Retinal pigment epithelial cell (primary cell): ENCODE data around the gene FXYD2.
"Not testable (repeated sequence)": the region's sequence is repeated elsewhere in the genome, so short reads cannot be mapped to it uniquely, and the experiment has no call there.

ENCODE experiments used
- DNase-seq: peaks from one replicate; pipeline ENCODE4 v3.0.0-alpha.2; 2010; ENCODE audit warnings: low read depth
- H3K4me3 ChIP-seq: 2 replicates; pipeline ENCODE4 v1.5.1; 2011; ENCODE audit warnings: mild to moderate bottlenecking, low read length, control low read depth, moderate library complexity
- TF ChIP-seq, protein P1 (sequence below): conservative IDR thresholded peaks from 2 replicates; pipeline ENCODE4 v1.5.1; 2011; ENCODE audit warnings: low read depth, low read length, control low read depth, inconsistent platforms

The FXYD2 gene

DNA sequence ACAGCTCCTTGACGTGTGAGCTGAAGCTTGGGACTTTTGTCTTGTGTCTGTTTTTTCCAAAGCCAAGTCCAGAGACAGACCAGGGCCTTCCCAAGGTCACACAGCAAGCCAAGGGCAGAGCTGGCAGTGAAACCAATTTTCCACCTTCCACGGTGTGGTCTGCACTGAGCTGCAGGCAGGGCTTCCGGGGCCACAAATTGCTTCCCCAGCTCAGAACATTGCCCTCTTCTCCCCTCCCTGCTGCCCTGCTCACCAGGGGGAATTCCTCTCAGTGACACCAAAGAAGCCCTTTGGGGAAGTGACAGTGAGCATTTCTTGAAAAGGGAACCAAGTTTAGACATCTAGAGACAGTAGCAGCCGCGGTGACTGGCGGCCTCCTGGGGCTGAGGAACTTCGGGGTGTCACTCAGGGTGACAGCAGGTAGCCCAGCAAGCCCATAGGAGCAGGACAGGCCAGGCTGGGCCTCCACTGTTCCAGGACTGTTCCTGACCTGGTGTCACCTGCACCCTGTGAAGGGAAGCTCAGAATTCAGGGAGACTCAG lies 9.2 kb downstream of the FXYD2 start:
- TF ChIP-seq, protein P1, sequence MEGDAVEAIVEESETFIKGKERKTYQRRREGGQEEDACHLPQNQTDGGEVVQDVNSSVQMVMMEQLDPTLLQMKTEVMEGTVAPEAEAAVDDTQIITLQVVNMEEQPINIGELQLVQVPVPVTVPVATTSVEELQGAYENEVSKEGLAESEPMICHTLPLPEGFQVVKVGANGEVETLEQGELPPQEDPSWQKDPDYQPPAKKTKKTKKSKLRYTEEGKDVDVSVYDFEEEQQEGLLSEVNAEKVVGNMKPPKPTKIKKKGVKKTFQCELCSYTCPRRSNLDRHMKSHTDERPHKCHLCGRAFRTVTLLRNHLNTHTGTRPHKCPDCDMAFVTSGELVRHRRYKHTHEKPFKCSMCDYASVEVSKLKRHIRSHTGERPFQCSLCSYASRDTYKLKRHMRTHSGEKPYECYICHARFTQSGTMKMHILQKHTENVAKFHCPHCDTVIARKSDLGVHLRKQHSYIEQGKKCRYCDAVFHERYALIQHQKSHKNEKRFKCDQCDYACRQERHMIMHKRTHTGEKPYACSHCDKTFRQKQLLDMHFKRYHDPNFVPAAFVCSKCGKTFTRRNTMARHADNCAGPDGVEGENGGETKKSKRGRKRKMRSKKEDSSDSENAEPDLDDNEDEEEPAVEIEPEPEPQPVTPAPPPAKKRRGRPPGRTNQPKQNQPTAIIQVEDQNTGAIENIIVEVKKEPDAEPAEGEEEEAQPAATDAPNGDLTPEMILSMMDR = no peak
- H3K4me3 ChIP-seq = no peak overlapping the region
- DNase-seq = no peak

DNA sequence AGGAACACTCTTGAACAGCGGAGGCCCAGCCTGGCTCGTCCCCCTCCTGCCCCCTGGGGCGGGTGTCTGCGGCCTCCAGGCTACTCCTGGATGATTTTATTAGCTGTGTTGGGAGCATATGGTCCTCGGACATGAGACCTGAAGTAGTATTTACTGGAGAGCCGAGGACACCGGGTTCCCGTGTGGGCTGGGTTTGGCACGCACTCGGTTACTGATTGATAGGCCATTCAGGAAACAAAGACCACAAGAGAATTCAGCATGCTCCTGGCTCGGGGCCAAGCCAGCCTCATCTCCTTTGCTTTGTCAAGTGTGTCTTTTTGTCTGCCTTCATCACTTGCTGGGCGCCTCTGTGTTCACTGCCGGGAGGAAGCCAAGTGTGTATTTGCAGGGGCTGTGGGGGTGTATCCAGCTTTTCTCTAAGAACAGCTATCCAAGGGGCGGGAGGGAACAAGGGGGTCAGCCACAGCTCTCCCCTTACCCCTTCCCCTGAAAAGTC lies 9.7 kb downstream of the FXYD2 start:
- TF ChIP-seq, protein P1 = no peak
- no peak overlapping the region for H3K4me3 ChIP-seq
- no peak for DNase-seq

DNA sequence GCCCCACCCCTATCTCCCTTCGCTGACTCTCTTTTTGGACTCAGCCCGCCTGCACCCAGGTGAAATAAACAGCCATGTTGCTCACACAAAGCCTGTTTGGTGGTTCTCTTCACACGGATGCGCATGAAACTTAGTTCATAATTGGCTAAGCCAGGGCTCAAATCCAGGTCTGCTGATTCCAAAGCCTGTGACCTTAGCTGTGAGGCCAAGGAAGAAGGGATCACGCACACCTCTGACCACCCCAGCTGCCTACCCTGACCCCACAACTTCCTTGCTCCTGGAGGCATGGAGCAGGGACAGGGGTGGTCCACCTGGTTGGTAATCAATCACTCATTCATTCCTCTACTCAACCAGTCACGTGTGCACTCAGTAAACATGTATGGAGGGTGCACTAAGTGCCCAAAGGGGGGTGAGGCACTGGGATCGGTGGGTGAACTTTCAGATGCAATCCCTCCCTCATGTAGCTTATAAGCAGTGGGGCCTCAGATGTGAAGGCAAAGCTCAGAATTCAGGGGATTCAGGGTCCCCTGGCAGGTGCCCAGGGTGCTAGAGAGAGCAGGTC lies 10.3 kb downstream of the FXYD2 start:
- TF ChIP-seq, protein P1 = no peak
- H3K4me3 ChIP-seq = no peak overlapping the region

DNA sequence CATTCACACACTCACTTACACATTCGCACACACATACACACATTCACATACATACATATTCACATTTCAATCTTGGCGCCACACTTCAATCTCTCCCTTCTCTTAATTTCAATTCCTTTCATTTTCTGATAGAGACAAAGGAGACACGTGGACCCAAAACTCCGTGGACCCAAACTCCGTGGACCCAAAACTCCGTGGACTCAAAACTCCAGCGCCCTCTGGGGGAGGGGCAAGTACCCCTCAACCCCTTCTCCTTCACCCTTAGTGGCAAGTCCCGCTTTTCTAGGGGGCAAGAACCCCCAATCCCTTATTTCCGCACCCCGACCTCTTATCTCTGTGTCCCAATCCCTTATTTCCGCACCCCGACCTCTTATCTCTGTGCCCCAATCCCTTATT lies 14.5 kb downstream of the FXYD2 start:
- H3K4me3 ChIP-seq, DNase-seq: not testable (repeated sequence)

More for the DNA sequence above, 10.3 kb downstream of the FXYD2 start:
- DNase-seq = no peak

DNA sequence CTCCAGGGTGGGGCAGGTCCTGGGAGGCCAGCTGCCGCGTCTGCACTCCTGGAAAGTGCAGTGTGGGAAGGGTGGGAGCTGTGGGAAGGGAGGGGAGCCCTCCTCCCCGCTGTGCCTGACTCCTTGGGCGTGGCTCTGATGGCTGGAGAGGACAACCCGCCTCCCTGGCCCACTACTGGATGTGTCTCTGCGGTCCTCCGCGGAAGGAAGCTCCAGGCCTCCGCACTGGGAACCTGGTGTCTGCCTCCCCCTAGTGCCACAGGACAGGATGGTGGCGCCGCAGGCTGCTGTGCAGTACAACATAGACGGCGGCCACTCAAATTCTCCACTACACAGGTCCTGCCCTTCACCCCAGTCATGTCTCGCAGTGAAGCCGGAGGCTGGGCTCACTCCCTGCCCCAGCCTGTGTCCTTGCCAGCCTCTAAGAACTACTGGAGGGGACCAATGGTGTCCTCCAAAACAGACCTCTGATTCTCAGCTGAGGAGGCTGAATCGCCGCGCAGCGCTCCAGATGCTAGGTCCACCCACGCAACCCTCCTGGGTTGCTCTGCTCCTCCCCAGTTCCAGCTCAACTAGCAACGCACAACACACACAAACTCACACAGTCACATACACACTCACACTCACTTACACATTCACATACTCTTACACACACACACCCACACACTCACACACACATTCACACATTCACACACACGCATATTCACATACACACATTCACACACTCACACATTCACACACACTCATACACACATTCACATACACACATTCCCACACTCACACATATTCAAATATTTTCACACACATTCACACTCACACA lies 15.1 kb downstream of the FXYD2 start:
- no peak for DNase-seq
- TF ChIP-seq, protein P1 = peak; percentile 57
- H3K4me3 ChIP-seq = no peak overlapping the region

DNA sequence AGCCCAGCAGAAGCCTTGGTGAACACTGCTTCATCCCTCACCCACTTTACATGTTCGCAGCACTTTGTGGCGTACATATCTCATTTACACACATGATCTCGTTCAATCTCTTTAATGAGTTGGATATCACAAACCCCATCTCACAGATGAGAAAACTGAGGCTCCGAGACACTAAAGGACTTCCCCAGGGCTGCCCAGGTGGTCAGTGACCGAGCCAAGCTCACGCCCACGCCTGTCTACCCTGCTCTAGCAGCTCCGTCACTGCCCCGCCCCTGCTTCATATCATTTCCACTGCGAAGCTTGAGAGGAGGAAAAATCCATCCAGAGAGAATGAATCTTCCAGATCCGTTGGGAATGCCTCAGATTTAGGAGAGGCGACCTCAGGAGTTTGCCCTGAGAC lies 15.8 kb downstream of the FXYD2 start:
- no peak for DNase-seq
- TF ChIP-seq, protein P1 = no peak
- no peak overlapping the region for H3K4me3 ChIP-seq

DNA sequence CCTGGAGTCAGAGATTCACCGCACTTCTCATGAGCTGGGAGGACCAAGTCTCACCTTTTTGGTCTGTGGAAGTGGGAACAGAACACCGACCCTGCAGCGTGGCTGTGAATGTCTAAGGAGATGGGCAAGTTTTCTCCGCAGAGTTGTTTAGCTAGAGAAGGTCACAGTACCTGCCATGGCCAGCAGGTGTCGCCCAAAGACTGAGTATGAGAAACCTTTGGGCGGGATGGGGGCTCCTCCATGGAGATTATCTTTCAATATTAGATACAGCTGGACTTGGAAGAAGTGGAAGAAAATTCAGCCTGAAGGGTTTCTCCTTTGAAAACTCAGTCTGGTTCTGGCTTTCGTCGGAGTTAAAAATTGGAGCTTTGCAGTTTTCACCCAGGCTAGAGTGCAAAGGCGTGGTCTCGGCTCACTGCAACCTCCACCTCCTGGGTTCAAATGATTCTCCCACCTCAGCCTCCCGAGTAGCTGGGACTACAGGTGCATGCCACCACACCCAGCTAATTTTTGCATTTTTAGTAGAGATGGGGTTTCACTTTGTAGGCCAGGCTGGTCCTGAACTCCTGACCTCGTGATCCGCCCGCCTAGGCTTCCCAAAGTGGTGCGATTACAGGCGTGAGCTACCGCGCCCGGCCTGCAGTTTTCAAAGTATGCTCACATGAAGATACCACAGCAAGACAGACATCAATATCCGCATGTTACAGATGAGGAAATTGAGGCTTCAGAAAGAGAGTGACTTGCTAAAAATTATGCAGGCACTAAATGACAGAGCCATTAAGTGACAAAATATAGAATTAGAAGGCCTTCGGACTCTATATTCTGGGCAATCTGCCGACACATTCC lies 16.8 kb downstream of the FXYD2 start:
- H3K4me3 ChIP-seq = no peak overlapping the region

More for the DNA sequence above, 16.8 kb downstream of the FXYD2 start:
- TF ChIP-seq, protein P1 = peak; percentile 91
- DNase-seq = no peak
